ENCODE results near the gene KNL1.
"Not testable (repeated sequence)": the region's sequence is repeated elsewhere in the genome, so short reads cannot be mapped to it uniquely, and the experiment has no call there.

KNL1 gene

GRCh38 chr15:40590667-40591050, 3.4 kb upstream of the KNL1 start:
- DNase-seq (ENCODE audit: low read depth) = no peak

GRCh38 chr15:40591389-40591788, 2.7 kb upstream of the KNL1 start:
- DNase-seq (ENCODE audit: low read depth) = no peak

- no peak for DNase-seq (ENCODE audit: low read depth)
Observed at GRCh38 chr15:40593165-40593564, 884 bp upstream of the KNL1 start.

- no peak for DNase-seq (ENCODE audit: low read depth)
Observed at GRCh38 chr15:40594429-40594836, 384 bp downstream of the KNL1 start.

GRCh38 chr15:40595219-40595618, 1.2 kb downstream of the KNL1 start:
- no peak for DNase-seq (ENCODE audit: low read depth)

- DNase-seq (ENCODE audit: low read depth) = no peak
Observed at GRCh38 chr15:40595773-40596172, 1.7 kb downstream of the KNL1 start.

- no peak for DNase-seq (ENCODE audit: low read depth)
Observed at GRCh38 chr15:40597024-40597423, 3.0 kb downstream of the KNL1 start.

- DNase-seq (ENCODE audit: low read depth) = no peak
Observed at GRCh38 chr15:40598126-40598525, 4.1 kb downstream of the KNL1 start.

GRCh38 chr15:40598672-40599071, 4.6 kb downstream of the KNL1 start:
- no peak for DNase-seq (ENCODE audit: low read depth)

- DNase-seq (ENCODE audit: low read depth) = no peak
Observed at GRCh38 chr15:40600956-40601355, 6.9 kb downstream of the KNL1 start.

GRCh38 chr15:40603935-40604334, 9.9 kb downstream of the KNL1 start:
- DNase-seq (ENCODE audit: low read depth) = no peak

- DNase-seq (ENCODE audit: low read depth) = no peak
Observed at GRCh38 chr15:40613080-40613479, 19.0 kb downstream of the KNL1 start.

GRCh38 chr15:40618023-40618422, 24.0 kb downstream of the KNL1 start:
- no peak for DNase-seq (ENCODE audit: low read depth)

GRCh38 chr15:40618906-40619305, 24.9 kb downstream of the KNL1 start:
- DNase-seq (ENCODE audit: low read depth) = no peak

GRCh38 chr15:40623361-40623760, 29.3 kb downstream of the KNL1 start:
- no peak for DNase-seq (ENCODE audit: low read depth)

GRCh38 chr15:40630313-40630712, 36.3 kb downstream of the KNL1 start:
- DNase-seq (ENCODE audit: low read depth) = no peak

GRCh38 chr15:40633178-40633577, 39.1 kb downstream of the KNL1 start:
- no peak for DNase-seq (ENCODE audit: low read depth)

- DNase-seq (ENCODE audit: low read depth) = no peak
Observed at GRCh38 chr15:40637221-40637745, 43.2 kb downstream of the KNL1 start.

- no peak for DNase-seq (ENCODE audit: low read depth)
Observed at GRCh38 chr15:40639677-40640076, 45.6 kb downstream of the KNL1 start.

GRCh38 chr15:40647523-40647922, 53.5 kb downstream of the KNL1 start:
- DNase-seq (ENCODE audit: low read depth) = no peak

- no peak for DNase-seq (ENCODE audit: low read depth)
Observed at GRCh38 chr15:40650479-40650878, 56.4 kb downstream of the KNL1 start.

- no peak for DNase-seq (ENCODE audit: low read depth)
Observed at GRCh38 chr15:40660686-40661085, 66.6 kb downstream of the KNL1 start.

- no peak for DNase-seq (ENCODE audit: low read depth)
Observed at GRCh38 chr15:40664909-40665308, 70.9 kb downstream of the KNL1 start.

GRCh38 chr15:40676290-40676689, 82.2 kb downstream of the KNL1 start:
- not testable (repeated sequence) for DNase-seq (ENCODE audit: low read depth)

- DNase-seq (ENCODE audit: low read depth) = not testable (repeated sequence)
Observed at GRCh38 chr15:40676906-40677305, 82.9 kb downstream of the KNL1 start.

Measured in activated T-helper 1 cell treated with Interleukin-2 at 50 U/mL for 16 hours (primary cell).